IPS-18a (cell line): ENCODE data around the gene PDCD2.
"Not testable (repeated sequence)": the region's sequence is repeated elsewhere in the genome, so short reads cannot be mapped to it uniquely, and the experiment has no call there.

ENCODE experiments used
- H3K27ac ChIP-seq: one replicate; pipeline ENCODE4 v1.5.1; 2013; ENCODE audit warnings: low read length
- H3K27me3 ChIP-seq: one replicate; pipeline ENCODE4 v1.6.1; 2013; ENCODE audit warnings: mild to moderate bottlenecking, low read length; ENCODE audit not compliant: control insufficient read depth, insufficient read depth
- H3K36me3 ChIP-seq: one replicate; pipeline ENCODE4 v1.6.1; 2013; ENCODE audit warnings: low read depth, low read length; ENCODE audit not compliant: control insufficient read depth
- H3K4me1 ChIP-seq: one replicate; pipeline ENCODE4 v1.6.1; 2013; ENCODE audit warnings: low read depth, low read length; ENCODE audit not compliant: control insufficient read depth
- H3K4me3 ChIP-seq: one replicate; pipeline ENCODE4 v1.5.1; 2013; ENCODE audit warnings: low read length
- H3K9ac ChIP-seq: one replicate; pipeline ENCODE4 v1.6.1; 2013; ENCODE audit warnings: mild to moderate bottlenecking, low read length, moderate library complexity
- H3K9me3 ChIP-seq: one replicate; pipeline ENCODE4 v1.6.1; 2013; ENCODE audit warnings: low read depth, low read length; ENCODE audit not compliant: control insufficient read depth

The PDCD2 gene

DNA sequence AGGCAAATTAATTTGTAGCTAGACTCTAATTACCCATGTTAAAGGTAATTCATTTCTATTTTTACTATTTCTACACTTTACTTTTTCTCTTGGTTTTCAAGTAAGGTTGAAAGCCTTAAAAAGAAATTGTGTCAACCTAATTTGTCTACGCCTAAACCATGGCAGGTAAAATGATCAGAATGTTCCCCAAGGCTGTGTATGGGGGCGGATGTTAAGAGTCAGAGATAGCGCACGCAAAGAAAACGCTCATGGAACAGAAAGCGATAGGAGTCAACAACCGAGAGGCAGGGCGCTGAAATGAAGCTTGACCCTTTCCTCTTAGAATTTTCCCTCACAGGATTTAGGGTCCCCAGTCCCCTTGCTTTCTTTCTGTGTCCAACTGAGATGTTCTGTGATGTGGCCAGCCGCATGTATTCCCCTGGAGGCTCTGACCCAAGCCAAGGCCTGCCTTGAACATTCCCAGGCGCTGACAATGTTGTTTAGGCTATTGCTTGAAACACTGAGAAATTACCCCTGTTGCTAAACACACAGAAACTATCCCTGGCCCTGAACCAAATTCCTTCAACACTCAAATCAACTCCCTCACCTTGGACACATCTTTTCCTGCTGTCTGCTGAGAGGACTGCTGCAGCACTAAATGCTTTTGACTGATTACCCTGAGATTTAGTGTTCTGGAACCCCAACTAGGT is 42.3 kb downstream of the PDCD2 start:
- H3K36me3 ChIP-seq: peaks cover 96% of the 10 kb centered on the region

DNA sequence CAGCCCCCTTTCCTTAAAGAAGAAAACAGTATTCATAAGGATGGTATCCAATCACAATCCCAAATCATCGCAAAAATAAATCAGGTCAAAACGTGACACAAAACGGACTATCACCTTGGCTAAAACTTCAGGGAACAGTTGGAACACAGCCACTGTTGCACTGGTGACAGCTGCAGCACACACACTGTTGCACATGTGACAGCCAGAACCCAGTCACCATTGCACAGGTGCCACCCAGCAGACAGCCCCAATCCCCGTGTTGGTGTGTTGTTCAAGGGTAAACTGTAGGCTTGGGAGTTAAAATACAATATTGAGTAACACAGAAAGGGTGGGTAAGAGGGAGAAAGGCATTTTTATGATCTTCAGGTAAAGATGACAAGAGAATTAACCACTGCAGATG is 47.1 kb downstream of the PDCD2 start:
- Histone ChIP-seq H3K9me3 (no peaks in the 10 kb centered on the region), H3K4me1 (no peaks in the 10 kb centered on the region), H3K4me3 (no peak overlapping the region), H3K27ac (no peak overlapping the region), H3K9ac (no peak overlapping the region), H3K36me3 (peaks cover 90% of the 10 kb centered on the region), H3K27me3 (no peaks in the 10 kb centered on the region)

More for the DNA sequence above, 42.3 kb downstream of the PDCD2 start:
- no peak overlapping the region for H3K9ac ChIP-seq
- H3K9me3 ChIP-seq: no peaks in the 10 kb centered on the region
- no peaks in the 10 kb centered on the region for H3K27me3 ChIP-seq
- no peaks in the 10 kb centered on the region for H3K4me1 ChIP-seq
- H3K27ac ChIP-seq: no peak overlapping the region
- H3K4me3 ChIP-seq: no peak overlapping the region

GRCh38 chr6:170536671-170537070 is 47.8 kb downstream of the PDCD2 start:
- no peak overlapping the region for H3K9ac ChIP-seq
- H3K9me3 ChIP-seq: no peaks in the 10 kb centered on the region
- H3K4me1 ChIP-seq: no peaks in the 10 kb centered on the region
- no peaks in the 10 kb centered on the region for H3K27me3 ChIP-seq
- H3K4me3 ChIP-seq: no peak overlapping the region
- peaks cover 83% of the 10 kb centered on the region for H3K36me3 ChIP-seq
- no peak overlapping the region for H3K27ac ChIP-seq

DNA sequence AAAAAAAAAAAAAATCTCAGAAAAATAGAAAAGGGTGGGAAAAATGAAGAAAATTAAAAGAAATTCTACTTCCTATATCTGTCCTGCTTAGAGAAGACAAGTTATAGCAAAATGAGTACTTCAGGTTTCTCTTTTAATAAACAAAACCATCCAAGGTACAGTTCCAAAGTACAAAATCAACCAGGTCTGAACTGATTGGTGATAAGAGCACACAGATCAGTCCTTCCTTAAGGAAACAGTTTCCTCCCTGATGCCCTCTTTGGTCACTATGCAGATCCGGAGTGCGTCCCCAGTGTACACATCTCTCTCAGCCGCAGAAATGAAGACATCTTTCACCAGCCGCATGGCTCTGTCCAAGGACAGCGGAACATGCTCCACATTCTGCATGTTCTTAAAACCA is 49.4 kb downstream of the PDCD2 start:
- no peak overlapping the region for H3K4me3 ChIP-seq
- H3K9ac ChIP-seq: no peak overlapping the region
- no peak overlapping the region for H3K27ac ChIP-seq
- H3K36me3 ChIP-seq: peaks cover 67% of the 10 kb centered on the region
- H3K9me3 ChIP-seq: no peaks in the 10 kb centered on the region
- H3K27me3 ChIP-seq: no peaks in the 10 kb centered on the region
- no peaks in the 10 kb centered on the region for H3K4me1 ChIP-seq

DNA sequence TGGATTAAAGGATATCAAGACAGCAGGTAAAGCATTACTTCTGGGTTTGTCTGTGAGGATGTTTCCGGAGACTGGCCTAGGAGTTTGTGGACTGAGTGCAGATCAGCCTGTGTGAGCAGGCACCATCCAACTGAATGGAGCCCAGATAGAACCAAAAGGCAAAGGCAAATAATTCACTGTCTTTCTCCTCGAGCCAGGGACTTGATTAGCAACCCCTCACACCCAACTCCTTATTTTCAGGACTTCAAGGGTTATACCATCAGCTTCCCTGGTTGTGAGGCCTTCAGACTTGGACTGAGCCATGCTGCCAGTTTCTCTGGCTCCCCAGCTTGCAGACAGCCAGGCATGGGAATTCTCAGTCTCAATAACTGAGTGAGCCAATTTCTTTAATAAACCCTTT is 50.6 kb downstream of the PDCD2 start:
- Histone ChIP-seq H3K9ac (no peak overlapping the region), H3K4me3 (no peak overlapping the region), H3K36me3 (peaks cover 54% of the 10 kb centered on the region)

GRCh38 chr6:170532867-170533488 is 51.5 kb downstream of the PDCD2 start:
- Histone ChIP-seq H3K27ac (no peak overlapping the region), H3K9me3 (no peaks in the 10 kb centered on the region), H3K27me3 (no peaks in the 10 kb centered on the region), H3K36me3 (peaks cover 47% of the 10 kb centered on the region), H3K4me3 (no peak overlapping the region), H3K9ac (no peak overlapping the region), H3K4me1 (no peaks in the 10 kb centered on the region)

More for the DNA sequence above, 50.6 kb downstream of the PDCD2 start:
- Histone ChIP-seq H3K27ac (no peak overlapping the region), H3K27me3 (no peaks in the 10 kb centered on the region), H3K4me1 (no peaks in the 10 kb centered on the region), H3K9me3 (no peaks in the 10 kb centered on the region)

- Histone ChIP-seq H3K36me3 (peaks cover 17% of the 10 kb centered on the region), H3K27ac (no peak overlapping the region), H3K9ac (no peak overlapping the region), H3K4me3 (no peak overlapping the region), H3K4me1 (no peaks in the 10 kb centered on the region), H3K9me3 (no peaks in the 10 kb centered on the region), H3K27me3 (no peaks in the 10 kb centered on the region)
These were observed 54.5 kb downstream of the PDCD2 start for GRCh38 chr6:170529839-170530469.

GRCh38 chr6:170527995-170528394 is 56.4 kb downstream of the PDCD2 start:
- not testable (repeated sequence) for H3K9me3 ChIP-seq, H3K36me3 ChIP-seq, H3K4me3 ChIP-seq, H3K4me1 ChIP-seq, H3K27me3 ChIP-seq, H3K27ac ChIP-seq, H3K9ac ChIP-seq

- Histone ChIP-seq H3K4me1 (no peaks in the 10 kb centered on the region), H3K36me3 (no peaks in the 10 kb centered on the region), H3K9me3 (no peaks in the 10 kb centered on the region), H3K27me3 (no peaks in the 10 kb centered on the region), H3K27ac (no peak overlapping the region), H3K9ac (no peak overlapping the region), H3K4me3 (no peak overlapping the region)
These were observed 58.6 kb downstream of the PDCD2 start for GRCh38 chr6:170525795-170526194.
